H9 (cell line): ENCODE measurements around the gene LRIF1. TPM values are rescaled to one million over a fixed set of nuclear protein-coding genes. Genes with fewer than 3 reads are reported as not detected.
A peak's percentile ranks its signal among the peaks of the same experiment; 100 is the strongest.
"Not testable (repeated sequence)": the region's sequence is repeated elsewhere in the genome, so short reads cannot be mapped to it uniquely, and the experiment has no call there.

Source experiments
- DNase-seq: peaks from one replicate; pipeline ENCODE4 v3.0.0-alpha.2; 2017
- H2AFZ ChIP-seq: one replicate; pipeline ENCODE4 v1.6.1; 2013; ENCODE audit warnings: mild to moderate bottlenecking, low read length, control low read depth, moderate library complexity
- H2AK5ac ChIP-seq: 2 replicates; pipeline ENCODE4 v1.6.1; 2013; ENCODE audit warnings: low read length, control low read depth, mixed read lengths; ENCODE audit not compliant: insufficient read length
- H2BK120ac ChIP-seq: one replicate; pipeline ENCODE4 v1.6.1; 2013; ENCODE audit warnings: low read depth, mild to moderate bottlenecking, low read length, control low read depth, inconsistent platforms; ENCODE audit not compliant: poor library complexity, severe bottlenecking
- H2BK12ac ChIP-seq: 2 replicates; pipeline ENCODE4 v1.6.1; 2013; ENCODE audit warnings: low read length, control low read depth, mixed read lengths, low read depth; ENCODE audit not compliant: insufficient read length
- H2BK15ac ChIP-seq: 2 replicates; pipeline ENCODE4 v1.6.1; 2013; ENCODE audit warnings: low read depth, low read length, control low read depth
- H2BK20ac ChIP-seq: one replicate; pipeline ENCODE4 v1.6.1; 2013; ENCODE audit warnings: low read depth, mild to moderate bottlenecking, low read length, control low read depth, inconsistent platforms; ENCODE audit not compliant: poor library complexity, severe bottlenecking
- H2BK5ac ChIP-seq: 2 replicates; pipeline ENCODE4 v1.6.1; 2013; ENCODE audit warnings: low read length, control low read depth, mixed read lengths; ENCODE audit not compliant: insufficient read length
- H3K14ac ChIP-seq: 2 replicates; pipeline ENCODE4 v1.6.1; 2013; ENCODE audit warnings: low read length, control low read depth; ENCODE audit not compliant: insufficient read depth
- H3K18ac ChIP-seq: 2 replicates; pipeline ENCODE4 v1.6.1; 2013; ENCODE audit warnings: low read depth, mild to moderate bottlenecking, mixed read lengths, low read length, control low read depth; ENCODE audit not compliant: insufficient read length
- H3K23ac ChIP-seq: 2 replicates; pipeline ENCODE4 v1.6.1; 2013; ENCODE audit warnings: low read length, control low read depth, mixed read lengths, low read depth; ENCODE audit not compliant: insufficient read length
- H3K23me2 ChIP-seq: 2 replicates; pipeline ENCODE4 v1.6.1; 2013; ENCODE audit warnings: low read depth, mild to moderate bottlenecking, mixed read lengths, low read length, control low read depth; ENCODE audit not compliant: insufficient read length, poor library complexity, severe bottlenecking
- H3K27ac ChIP-seq: 2 replicates; pipeline ENCODE4 v1.5.1; 2013; ENCODE audit warnings: low read length, control low read depth, mixed read lengths, low read depth; ENCODE audit not compliant: insufficient read length
- H3K27me3 ChIP-seq: 2 replicates; pipeline ENCODE4 v1.6.1; 2013; ENCODE audit warnings: low read length, control low read depth, inconsistent platforms; ENCODE audit not compliant: insufficient read depth
- H3K4ac ChIP-seq: 2 replicates; pipeline ENCODE4 v1.6.1; 2013; ENCODE audit warnings: low read depth, mild to moderate bottlenecking, control low read depth, inconsistent platforms, low read length, moderate library complexity
- H3K4me1 ChIP-seq: 2 replicates; pipeline ENCODE4 v1.6.1; 2013; ENCODE audit warnings: low read length, control low read depth, inconsistent platforms; ENCODE audit not compliant: insufficient read depth
- H3K4me2 ChIP-seq: 2 replicates; pipeline ENCODE4 v1.6.1; 2013; ENCODE audit warnings: low read length, control low read depth, mixed read lengths; ENCODE audit not compliant: insufficient read length, insufficient read depth
- H3K56ac ChIP-seq: 2 replicates; pipeline ENCODE4 v1.6.1; 2013; ENCODE audit warnings: low read depth, mild to moderate bottlenecking, mixed read lengths, low read length, control low read depth; ENCODE audit not compliant: insufficient read length
- H3K79me1 ChIP-seq: 2 replicates; pipeline ENCODE4 v1.6.1; 2013; ENCODE audit warnings: low read depth, mild to moderate bottlenecking, moderate library complexity, low read length, control low read depth, inconsistent platforms; ENCODE audit not compliant: insufficient read depth, poor library complexity, severe bottlenecking
- H3K79me2 ChIP-seq: 2 replicates; pipeline ENCODE4 v1.6.1; 2013; ENCODE audit warnings: low read length, control low read depth, inconsistent platforms; ENCODE audit not compliant: insufficient read depth
- H3K9ac ChIP-seq: 2 replicates; pipeline ENCODE4 v1.6.1; 2013; ENCODE audit warnings: low read length, control low read depth, mixed read lengths; ENCODE audit not compliant: insufficient read length; ENCODE audit errors: extremely low read depth
- H3K9me3 ChIP-seq: one replicate; pipeline ENCODE4 v1.6.1; 2013; ENCODE audit warnings: low read depth, low read length, inconsistent platforms; ENCODE audit not compliant: control insufficient read depth
- H3T11ph ChIP-seq: one replicate; pipeline ENCODE4 v1.6.1; 2013; ENCODE audit warnings: mild to moderate bottlenecking, low read length, control low read depth, inconsistent platforms
- H4K20me1 ChIP-seq: one replicate; pipeline ENCODE4 v1.6.1; 2013; ENCODE audit not compliant: control insufficient read depth, insufficient read length, insufficient read depth
- H4K5ac ChIP-seq: 2 replicates; pipeline ENCODE4 v1.6.1; 2013; ENCODE audit warnings: low read depth, mild to moderate bottlenecking, mixed read lengths, low read length, control low read depth; ENCODE audit not compliant: insufficient read length
- H4K8ac ChIP-seq: replicated peaks from 2 replicates; pipeline ENCODE4 v1.6.1; 2013; ENCODE audit warnings: low read length, control low read depth, mixed read lengths, low read depth; ENCODE audit not compliant: insufficient read length
- H4K91ac ChIP-seq: 2 replicates; pipeline ENCODE4 v1.6.1; 2013; ENCODE audit warnings: low read depth, mild to moderate bottlenecking, moderate library complexity, mixed read lengths, low read length, control low read depth; ENCODE audit not compliant: insufficient read length
- H3K27ac Mint-ChIP-seq, 3 experiments: 2 replicates in 2 of 3; 3 replicates in 1 of 3; pipeline ENCODE4 v1.8.0; 2020 to 2021; ENCODE audit warnings: mixed read lengths in 3 of 3, mild to moderate bottlenecking in 1 of 3, moderate library complexity in 1 of 3
- H3K27me3 Mint-ChIP-seq: 2 replicates; pipeline ENCODE4 v1.8.0; 2021; ENCODE audit warnings: low read depth, mild to moderate bottlenecking, moderate library complexity, mixed read lengths
- H3K36me3 Mint-ChIP-seq, 3 experiments: 2 replicates in 2 of 3; 3 replicates in 1 of 3; pipeline ENCODE4 v1.8.0; 2020 to 2021; ENCODE audit warnings: low read depth in 3 of 3, mixed read lengths in 3 of 3; ENCODE audit not compliant: insufficient read depth in 1 of 3
- H3K4me1 Mint-ChIP-seq, 2 experiments: 2 replicates each; pipeline ENCODE4 v1.8.0; 2020; ENCODE audit warnings: mixed read lengths in 2 of 2
- H3K4me3 Mint-ChIP-seq, 2 experiments: 2 replicates in 1 of 2; 3 replicates in 1 of 2; pipeline ENCODE4 v1.8.0; 2020 to 2021; ENCODE audit warnings: mild to moderate bottlenecking in 2 of 2, mixed read lengths in 2 of 2, moderate library complexity in 1 of 2
- H3K9me3 Mint-ChIP-seq, 2 experiments: 2 replicates in 1 of 2; 3 replicates in 1 of 2; pipeline ENCODE4 v1.8.0; 2020; ENCODE audit warnings: mild to moderate bottlenecking in 2 of 2, mixed read lengths in 2 of 2, moderate library complexity in 1 of 2
- CTCF ChIP-seq: fragments of 200-600 bp; sonication (generic); conservative IDR thresholded peaks from 3 replicates; pipeline ENCODE4 v1.8.0; 2021; ENCODE audit warnings: antibody characterized with exemption, mild to moderate bottlenecking
- WGBS: extraction: QIAGEN DNeasy Blood & Tissue Kit; methylation state at CpG from one replicate; pipeline ENCODE4 v1.1.7; 2013; ENCODE audit warnings: missing lambda C conversion rate, low lambda C conversion rate, mixed read lengths; ENCODE audit not compliant: insufficient read length; ENCODE audit errors: extremely low coverage; 5-methylcytosine and 5-hydroxymethylcytosine counted together
- total RNA-seq: library from RNA; stranded (reverse); gene quantifications from 2 replicates; pipeline ENCODE4 v1.2.1, GENCODE V29; 2021

The LRIF1 gene
- total RNA-seq, 1 experiment from 2014 or later = 13.6 TPM

- not testable (repeated sequence) for H3K27me3 ChIP-seq, H3K79me1 ChIP-seq, H3K23me2 ChIP-seq, H2BK20ac ChIP-seq, H3K36me3 Mint-ChIP-seq, H2BK5ac ChIP-seq, H4K8ac ChIP-seq, H4K20me1 ChIP-seq, H3K4me2 ChIP-seq, H3K23ac ChIP-seq, H2BK12ac ChIP-seq, H2AFZ ChIP-seq, H3K18ac ChIP-seq, H2AK5ac ChIP-seq, H2BK15ac ChIP-seq, H4K5ac ChIP-seq, H3T11ph ChIP-seq, H3K27ac Mint-ChIP-seq, H3K4me1 Mint-ChIP-seq, H3K4me3 Mint-ChIP-seq, H2BK120ac ChIP-seq, H3K9ac ChIP-seq, H3K4ac ChIP-seq, H3K4me1 ChIP-seq, H4K91ac ChIP-seq, H3K56ac ChIP-seq, H3K79me2 ChIP-seq, H3K9me3 ChIP-seq, H3K14ac ChIP-seq, H3K27ac ChIP-seq, DNase-seq
- no CpG with 5 or more reads among the region's 2 CpGs for WGBS
- peak; percentile 54 for TF ChIP-seq CTCF
- Mint-ChIP-seq H3K27me3 (peaks cover 21% of the 10 kb centered on the region), H3K9me3 (peaks cover 14 to 33% of the 10 kb centered on the region in 2 experiments)
Observed at GRCh38 chr1:110992329-110992728, 28.6 kb upstream of the LRIF1 start.
